A549 (cell line): Measurements from ENCODE around the gene NEU4. TPM values are rescaled to one million over a fixed set of nuclear protein-coding genes. Genes with fewer than 3 reads are reported as not detected.
A peak's percentile ranks its signal among the peaks of the same experiment; 100 is the strongest.

ENCODE experiments used
- ATAC-seq, 2 experiments: fragments of 200-7000 bp in 1 of 2; fragments of >200 bp in 1 of 2; cut with Nextera tagmentation in 1 of 2; cut with Tn5 transposase in 1 of 2; 3 replicates each; pipeline versions ENCODE4 v1.8.0 to v1.9.1; 2018 to 2020; ENCODE audit warnings: mild to moderate bottlenecking in 1 of 2, moderate library complexity in 1 of 2
- CTCF ChIA-PET: fragments of 300-600 bp; sonication (Branson Sonifier 250); formaldehyde crosslinking; extraction: SDS; loops from one replicate; lab custom pipeline; 2021; ENCODE audit warnings: antibody characterized with exemption, inconsistent platforms; lab: Yijun Ruan, JAX
- POLR2A ChIA-PET: fragments of 350-600 bp; formaldehyde crosslinking; extraction: SDS; loops from one replicate; lab custom pipeline; 2021; ENCODE audit warnings: antibody characterized with exemption, inconsistent platforms; lab: Yijun Ruan, JAX
- DNase-seq, 2 experiments: peaks; one replicate each; pipeline versions ENCODE4 v3.0.0 to v3.0.0-alpha.2; 2011 to 2016; ENCODE audit warnings: low read depth in 1 of 2, low spot score in 1 of 2
- FAIRE-seq: peaks from 2 replicates; lab custom pipeline; 2011; peaks lifted over from hg19 to GRCh38; lab: Jason Lieb, UNC
- H3K27ac ChIP-seq, 2 experiments: fragments of >200 bp; sonication (Bioruptor Twin); formaldehyde crosslinking; 3 replicates each; pipeline ENCODE4 v1.5.1; 2016 to 2017
- H3K4me1 ChIP-seq: fragments of >200 bp; sonication (Bioruptor Twin); formaldehyde crosslinking; 3 replicates; pipeline ENCODE4 v1.6.1; 2016
- H3K4me2 ChIP-seq: fragments of >200 bp; sonication (Bioruptor Twin); formaldehyde crosslinking; 3 replicates; pipeline ENCODE4 v1.6.1; 2016
- H3K4me3 ChIP-seq: fragments of >200 bp; sonication (Bioruptor Twin); formaldehyde crosslinking; 3 replicates; pipeline ENCODE4 v1.5.1; 2016
- H3K9me3 ChIP-seq: fragments of >200 bp; sonication (Bioruptor Twin); formaldehyde crosslinking; 3 replicates; pipeline ENCODE4 v1.6.1; 2016
- BCL3 ChIP-seq: fragments of >200 bp; sonication (Bioruptor Twin); formaldehyde crosslinking; IDR thresholded peaks from 3 replicates; pipeline ENCODE4 v1.6.1; 2016
- CBX8 ChIP-seq: fragments of 200-600 bp; sonication (generic); IDR thresholded peaks from 2 replicates; pipeline ENCODE4 v1.6.1; 2016
- CEBPB ChIP-seq, 2 experiments: fragments of >200 bp in 1 of 2; sonication (Bioruptor Twin) in 1 of 2; formaldehyde crosslinking in 1 of 2; IDR thresholded peaks; 2 replicates each; pipeline ENCODE4 v1.6.1; 2012 to 2016
- CHD2 ChIP-seq: fragments of 150-350 bp; IDR thresholded peaks from 2 replicates; pipeline ENCODE4 v1.6.1; 2014; ENCODE audit warnings: low read length; ENCODE audit not compliant: partially characterized antibody
- CHD4 ChIP-seq: fragments of 200-600 bp; sonication (generic); IDR thresholded peaks from 2 replicates; pipeline ENCODE4 v1.6.1; 2016; ENCODE audit warnings: antibody characterized with exemption, mild to moderate bottlenecking, borderline replicate concordance
- CTCF ChIP-seq: fragments of >200 bp; sonication (Bioruptor Twin); formaldehyde crosslinking; IDR thresholded peaks from 3 replicates; pipeline ENCODE4 v1.5.1; 2016
- ELK1 ChIP-seq: fragments of 150-350 bp; IDR thresholded peaks from 2 replicates; pipeline ENCODE4 v1.6.1; 2014; ENCODE audit warnings: low read depth, mild to moderate bottlenecking, low read length
- EP300 ChIP-seq, 2 experiments: fragments of >200 bp; sonication (Bioruptor Twin); formaldehyde crosslinking; IDR thresholded peaks; 2 replicates in 1 of 2; 3 replicates in 1 of 2; pipeline ENCODE4 v1.6.1; 2016 to 2017
- FOSB ChIP-seq: fragments of 250-450 bp; sonication (Bioruptor Pico); IDR thresholded peaks from 2 replicates; pipeline ENCODE4 v1.5.0; 2020; ENCODE audit warnings: mild to moderate bottlenecking, moderate library complexity
- FOSL2 ChIP-seq, 2 experiments: fragments of 450-650 bp in 1 of 2; fragments of >200 bp in 1 of 2; sonication (Bioruptor Twin) in 1 of 2; formaldehyde crosslinking; IDR thresholded peaks; 2 replicates each; pipeline versions ENCODE4 v1.5.0 to v1.6.1; 2016 to 2020; ENCODE audit warnings: mild to moderate bottlenecking in 1 of 2, moderate library complexity in 1 of 2
- GATA3 ChIP-seq: IDR thresholded peaks from 2 replicates; pipeline ENCODE4 v1.6.1; 2012; ENCODE audit warnings: borderline replicate concordance
- HDAC2 ChIP-seq: fragments of 200-600 bp; sonication (generic); IDR thresholded peaks from 2 replicates; pipeline ENCODE4 v1.6.1; 2016
- JUNB ChIP-seq: fragments of >200 bp; sonication (Bioruptor Twin); formaldehyde crosslinking; IDR thresholded peaks from 2 replicates; pipeline ENCODE4 v1.6.1; 2016
- KDM1A ChIP-seq: fragments of 200-600 bp; sonication (generic); IDR thresholded peaks from 2 replicates; pipeline ENCODE4 v1.6.1; 2016; ENCODE audit warnings: low read depth, mild to moderate bottlenecking
- KDM5A ChIP-seq: fragments of 200-600 bp; sonication (generic); IDR thresholded peaks from 2 replicates; pipeline ENCODE4 v1.6.1; 2016; ENCODE audit warnings: antibody characterized with exemption, mild to moderate bottlenecking
- MYC ChIP-seq: IDR thresholded peaks from 2 replicates; pipeline ENCODE4 v1.6.1; 2012; ENCODE audit warnings: mild to moderate bottlenecking, inconsistent platforms, low read length, improper control_type of control experiment, borderline replicate concordance
- NFE2L2 ChIP-seq: fragments of 150-350 bp; conservative IDR thresholded peaks from 2 replicates; pipeline ENCODE4 v1.6.1; 2014; ENCODE audit warnings: low read length
- PBX3 ChIP-seq: IDR thresholded peaks from 2 replicates; pipeline ENCODE4 v1.6.1; 2012
- POLR2A ChIP-seq: IDR thresholded peaks from 2 replicates; pipeline ENCODE4 v1.6.1; 2012; ENCODE audit warnings: mild to moderate bottlenecking, low read length
- POLR2AphosphoS2 ChIP-seq: conservative IDR thresholded peaks from 2 replicates; pipeline ENCODE4 v1.6.1; 2012; ENCODE audit warnings: low read length, improper control_type of control experiment, inconsistent platforms
- RCOR1 ChIP-seq: fragments of 150-350 bp; IDR thresholded peaks from 2 replicates; pipeline ENCODE4 v1.6.1; 2014; ENCODE audit warnings: antibody characterized with exemption, low read length, low read depth
- RFX5 ChIP-seq: fragments of 450-650 bp; IDR thresholded peaks from 2 replicates; pipeline ENCODE4 v1.7.1; 2014; ENCODE audit warnings: antibody characterized with exemption, mild to moderate bottlenecking, moderate library complexity
- SMC3 ChIP-seq: fragments of >200 bp; sonication (Bioruptor Twin); formaldehyde crosslinking; IDR thresholded peaks from 3 replicates; pipeline ENCODE4 v1.6.1; 2018; ENCODE audit warnings: inconsistent platforms
- SREBF2 ChIP-seq: fragments of 450-650 bp; IDR thresholded peaks from 2 replicates; pipeline ENCODE4 v1.6.1; 2014; ENCODE audit warnings: mild to moderate bottlenecking, moderate library complexity
- TFCP2L1 ChIP-seq: fragments of 250-450 bp; sonication (Bioruptor Pico); IDR thresholded peaks from 2 replicates; pipeline ENCODE4 v1.5.0; 2021; ENCODE audit warnings: mild to moderate bottlenecking
- ZFP36 ChIP-seq: fragments of 450-650 bp; IDR thresholded peaks from 2 replicates; pipeline ENCODE4 v1.6.1; 2014; ENCODE audit warnings: borderline replicate concordance; ENCODE audit not compliant: partially characterized antibody
- ZSCAN20 ChIP-seq: fragments of 250-450 bp; sonication (Bioruptor Pico); IDR thresholded peaks from 2 replicates; pipeline ENCODE4 v1.8.0; 2022; ENCODE audit warnings: mild to moderate bottlenecking, moderate library complexity
- WGBS: methylation state at CpG from one replicate; pipeline ENCODE4 v1.1.6; 2017; ENCODE audit errors: missing lambda C conversion rate; 5-methylcytosine and 5-hydroxymethylcytosine counted together
- polyA plus RNA-seq, 4 experiments: library from polyadenylated mRNA; depleted of rRNA in 3 of 4; stranded (reverse); fragments of >200 nt; fragmentation: RNase III in 1 of 4; extraction: RNeasy Plus Mini Kit Qiagen cat#74134 plus additional on column Dnase treatment in 1 of 4; gene quantifications; 2 replicates in 3 of 4; 3 replicates in 1 of 4; pipeline ENCODE4 v1.2.3, GENCODE V29; 2011 to 2017

The NEU4 gene
- polyA plus RNA-seq, 2 of the 4 experiments (the other 2 are of a cell fraction), result 0.13 to 0.19 TPM

- ChIA-PET CTCF (no interaction called here), POLR2A (no interaction called here)
- peak; percentile 95 for TF ChIP-seq CHD4
- TF ChIP-seq HDAC2, result peak; percentile 87; the same call in 1 of the 2 replicates
- TF ChIP-seq ZSCAN20 (CRISPR knock-in tag), result no peak
- TF ChIP-seq CEBPB (IDR thresholded peaks at IDR 0.05), result peak in 1 of 2 experiments; percentile 50; a peak in 2 of 4 replicates
- TF ChIP-seq KDM1A, result peak; percentile 93
- DNase-seq (no peak), FAIRE-seq (no peak), ATAC-seq (no peak)
- no peak overlapping the region for H3K4me2 ChIP-seq
- H3K27ac ChIP-seq, result no peak overlapping the region
- 95% methylated on average over 11 of the region's 17 CpGs for WGBS
- no peaks in the 10 kb centered on the region for H3K4me1 ChIP-seq
- no peak overlapping the region for H3K4me3 ChIP-seq
- H3K9me3 ChIP-seq, result no peaks in the 10 kb centered on the region
Measured at GRCh38 chr2:241760301-241760771, 48.7 kb upstream of the NEU4 start.

- Histone ChIP-seq H3K4me2 (no peak overlapping the region), H3K27ac (no peak overlapping the region), H3K4me3 (no peak overlapping the region), H3K4me1 (no peaks in the 10 kb centered on the region), H3K9me3 (no peaks in the 10 kb centered on the region)
- ATAC-seq (no peak), DNase-seq (no peak), FAIRE-seq (no peak)
- TF ChIP-seq ELK1 (no peak), POLR2AphosphoS2 (no peak), JUNB (no peak), MYC (no peak), TFCP2L1 (CRISPR knock-in tag) (no peak), KDM5A (no peak), RCOR1 (no peak), CEBPB (IDR thresholded peaks at IDR 0.05) (no peak), FOSB (CRISPR knock-in tag) (no peak)
- WGBS, result 83% methylated on average over 18 of the region's 18 CpGs
- ChIA-PET POLR2A (no interaction called here), CTCF (interaction anchor here (0.8 kb wide), 1 partner anchor 116 kb away, joined by 3 read pairs; no protein-coding TSS in a partner anchor)
Measured at GRCh38 chr2:241762321-241762932, 46.6 kb upstream of the NEU4 start.

- DNase-seq (no peak), FAIRE-seq (no peak), ATAC-seq (no peak)
- TF ChIP-seq GATA3 (no peak), CEBPB (IDR thresholded peaks at IDR 0.05) (no peak), ELK1 (no peak), SREBF2 (no peak), EP300 (IDR thresholded peaks at IDR 0.05) (no peak), SMC3 (no peak), HDAC2 (no peak), CTCF (no peak), CBX8 (no peak), KDM5A (no peak), BCL3 (no peak), ZSCAN20 (CRISPR knock-in tag) (no peak), POLR2A (no peak), CHD2 (no peak), RFX5 (no peak), PBX3 (no peak), NFE2L2 (no peak), ZFP36 (no peak), FOSL2 (IDR thresholded peaks at IDR 0.05) (no peak), FOSL2 (CRISPR knock-in tag; IDR thresholded peaks at IDR 0.05) (no peak)
- WGBS, result 93% methylated on average over 13 of the region's 13 CpGs
- Histone ChIP-seq H3K27ac (no peak overlapping the region), H3K9me3 (no peaks in the 10 kb centered on the region), H3K4me2 (no peak overlapping the region), H3K4me1 (no peaks in the 10 kb centered on the region), H3K4me3 (no peak overlapping the region)
- ChIA-PET CTCF (interaction anchor here (1.1 kb wide), 1 partner anchor 33 kb away, joined by 3 read pairs; no protein-coding TSS in a partner anchor), POLR2A (no interaction called here)
Measured at GRCh38 chr2:241762933-241763369, 46.0 kb upstream of the NEU4 start.
